HG03280 (cell line): ENCODE results near the gene SAP30.

Experiments
- ATAC-seq: cut with Tn5 transposase; IDR thresholded peaks from one replicate; pipeline ENCODE4 v1.9.1; 2021; ENCODE audit warnings: mild to moderate bottlenecking, moderate library complexity; ENCODE audit not compliant: unreplicated experiment

SAP30 gene

GRCh38 chr4:173365359-173365996 is 5.3 kb upstream of the SAP30 start:
- no peak for ATAC-seq

DNA sequence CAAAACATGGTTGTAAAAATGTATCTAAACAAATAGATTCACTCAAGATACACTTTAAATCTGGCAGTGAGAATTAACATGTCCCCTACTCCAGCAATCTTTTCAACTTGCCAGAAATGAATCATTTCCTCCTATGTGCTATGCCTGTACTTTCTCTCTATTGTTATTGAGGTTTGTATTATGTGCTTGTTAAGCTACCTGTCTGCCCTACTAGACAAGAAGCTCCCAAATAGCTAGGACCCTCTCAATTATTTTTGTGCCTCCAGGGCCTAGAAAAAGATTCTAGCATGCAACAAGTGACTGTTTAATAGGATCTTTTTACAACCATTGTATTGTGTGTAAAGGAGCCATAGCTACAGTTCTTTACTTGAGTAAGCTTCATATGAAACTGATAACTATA is 3.5 kb upstream of the SAP30 start:
- no peak for ATAC-seq

DNA sequence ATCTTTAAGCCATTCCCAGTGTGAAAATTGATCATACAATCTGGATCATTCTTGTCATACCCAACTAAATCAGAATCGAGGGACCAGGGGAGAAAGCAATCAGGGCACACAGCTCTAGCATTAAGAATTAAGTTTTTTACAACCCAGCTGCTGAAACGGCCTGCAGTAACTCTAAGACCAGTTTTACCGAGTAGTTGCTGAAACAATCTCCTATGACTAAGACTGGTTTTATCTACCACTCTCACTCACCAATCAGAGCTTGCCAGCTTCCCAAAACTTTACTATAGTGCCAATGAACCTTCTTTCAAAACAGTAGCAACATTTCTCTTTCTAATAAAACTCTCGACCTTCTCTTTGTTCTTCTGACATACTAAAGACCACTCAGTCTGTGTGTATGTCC is 2.8 kb upstream of the SAP30 start:
- ATAC-seq: no peak

DNA sequence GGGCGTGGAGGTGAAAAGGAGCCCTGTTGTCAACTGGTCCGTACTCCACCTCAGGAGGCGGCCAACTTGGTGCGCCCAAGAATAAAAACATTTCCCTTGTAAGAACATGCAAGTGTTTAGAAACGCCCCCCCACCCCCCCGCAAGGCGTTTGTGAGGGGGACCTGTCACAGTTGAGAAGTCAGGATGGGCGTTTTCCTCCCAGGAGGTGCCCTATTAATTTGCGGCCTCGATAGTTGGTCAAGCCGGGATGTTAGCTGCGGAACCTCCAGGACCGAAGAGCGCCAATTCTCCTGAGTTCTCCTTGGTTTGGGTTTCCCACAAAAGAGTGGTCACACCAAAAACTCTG is 651 bp upstream of the SAP30 start:
- peak; percentile 4 for ATAC-seq

- ATAC-seq: peak; percentile 28
Observed at GRCh38 chr4:173371292-173372192, 788 bp downstream of the SAP30 start.

GRCh38 chr4:173374588-173374987 is 3.8 kb downstream of the SAP30 start:
- ATAC-seq: no peak

- ATAC-seq: no peak
Observed at GRCh38 chr4:173379929-173380328, 9.2 kb downstream of the SAP30 start.

DNA sequence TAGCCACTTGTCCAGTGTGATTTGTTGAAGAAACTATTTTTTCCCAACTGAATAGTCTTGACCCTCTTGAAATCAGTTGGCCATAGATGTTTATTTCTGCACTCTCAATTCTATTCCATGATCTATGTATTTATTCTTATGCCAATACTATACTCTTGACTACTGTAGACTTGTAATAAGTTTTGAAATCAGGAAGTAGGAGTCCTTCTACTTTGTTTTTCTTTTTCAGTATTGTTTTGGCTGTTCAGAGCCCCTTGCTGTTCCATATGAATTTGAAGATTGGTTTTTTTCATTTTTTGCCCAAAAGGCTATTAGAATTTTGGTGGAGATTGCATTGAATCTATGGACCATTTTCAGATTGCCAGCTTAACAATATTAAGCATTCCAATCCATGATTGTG is 10.2 kb downstream of the SAP30 start:
- ATAC-seq: no peak

DNA sequence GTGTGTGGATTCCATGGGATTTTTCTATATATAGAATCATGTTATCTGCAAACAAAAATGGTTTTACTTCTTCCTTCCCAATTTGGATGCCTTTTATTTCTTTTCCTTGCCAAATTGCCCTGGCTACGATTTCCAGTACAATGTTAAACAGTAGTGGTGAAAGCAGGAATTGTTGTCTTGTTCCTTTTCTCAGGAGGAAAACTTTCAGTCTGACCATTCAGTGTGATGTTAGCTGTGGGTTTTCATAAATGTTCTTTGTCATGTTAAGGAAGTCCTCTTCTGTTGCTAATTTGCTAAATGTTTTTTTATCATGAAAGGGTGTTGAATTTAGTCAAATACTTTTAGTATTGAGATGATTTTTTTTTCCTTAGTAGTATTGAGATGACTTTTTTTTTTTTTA is 10.9 kb downstream of the SAP30 start:
- ATAC-seq: no peak

DNA sequence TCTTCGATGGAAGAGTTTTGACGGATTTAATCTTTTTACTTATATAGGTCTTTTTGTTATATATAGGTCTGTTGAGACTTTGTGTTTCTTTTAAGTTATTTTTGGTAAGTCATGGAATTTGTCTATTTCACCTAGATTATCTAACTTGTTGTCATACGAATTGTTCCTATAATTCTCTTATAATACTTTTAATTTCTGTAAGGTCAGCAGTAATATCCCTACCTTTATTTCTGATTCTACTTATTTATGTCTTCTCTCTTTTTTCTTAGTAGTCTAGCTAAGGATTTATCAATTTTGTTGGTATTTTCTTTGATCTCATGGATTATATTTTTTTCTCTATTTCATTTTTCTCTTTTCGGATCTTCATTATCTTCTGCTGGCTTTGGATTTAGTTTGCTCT is 11.6 kb downstream of the SAP30 start:
- ATAC-seq: no peak

GRCh38 chr4:173386751-173387150 is 16.0 kb downstream of the SAP30 start:
- ATAC-seq: no peak

DNA sequence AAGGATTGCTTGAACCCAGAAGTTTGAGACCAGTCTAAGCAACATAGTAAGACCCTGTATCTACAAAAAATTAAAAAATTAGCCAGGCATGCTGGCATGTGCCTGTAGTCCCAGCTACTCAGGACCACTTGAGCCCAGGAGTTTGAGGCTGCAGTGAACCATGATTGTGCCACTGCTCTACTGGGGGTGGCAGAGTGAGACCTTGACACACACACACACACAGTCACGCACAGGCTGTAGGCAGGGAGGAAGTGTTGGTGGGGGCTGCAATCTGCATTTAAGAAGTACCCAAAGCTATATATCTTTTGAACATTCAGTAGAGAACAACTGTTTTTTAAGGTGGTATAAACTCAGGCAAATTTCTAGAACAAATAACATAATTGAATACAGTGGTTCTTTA is 20.9 kb downstream of the SAP30 start:
- no peak for ATAC-seq

DNA sequence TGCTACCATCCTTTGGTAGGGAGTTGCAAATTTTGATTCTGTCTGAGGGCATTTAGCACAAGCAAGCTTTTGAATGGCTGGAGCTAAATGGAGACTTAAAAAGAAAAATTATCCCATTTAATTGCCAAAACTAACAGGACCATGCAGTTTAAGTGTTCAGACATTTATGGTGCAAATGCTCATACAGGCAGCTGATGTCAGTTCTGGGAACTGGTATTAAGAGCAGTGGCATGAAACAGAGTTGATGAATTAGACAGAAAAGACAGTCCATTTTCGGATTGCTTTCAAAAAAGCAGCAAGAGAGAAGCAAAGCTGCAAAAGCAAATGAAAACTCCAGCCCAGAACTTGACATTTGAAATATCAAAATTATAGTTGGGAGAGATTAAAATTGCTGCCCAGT is 26.9 kb downstream of the SAP30 start:
- no peak for ATAC-seq

- ATAC-seq: no peak
Observed at GRCh38 chr4:173398220-173398619, 27.5 kb downstream of the SAP30 start.

DNA sequence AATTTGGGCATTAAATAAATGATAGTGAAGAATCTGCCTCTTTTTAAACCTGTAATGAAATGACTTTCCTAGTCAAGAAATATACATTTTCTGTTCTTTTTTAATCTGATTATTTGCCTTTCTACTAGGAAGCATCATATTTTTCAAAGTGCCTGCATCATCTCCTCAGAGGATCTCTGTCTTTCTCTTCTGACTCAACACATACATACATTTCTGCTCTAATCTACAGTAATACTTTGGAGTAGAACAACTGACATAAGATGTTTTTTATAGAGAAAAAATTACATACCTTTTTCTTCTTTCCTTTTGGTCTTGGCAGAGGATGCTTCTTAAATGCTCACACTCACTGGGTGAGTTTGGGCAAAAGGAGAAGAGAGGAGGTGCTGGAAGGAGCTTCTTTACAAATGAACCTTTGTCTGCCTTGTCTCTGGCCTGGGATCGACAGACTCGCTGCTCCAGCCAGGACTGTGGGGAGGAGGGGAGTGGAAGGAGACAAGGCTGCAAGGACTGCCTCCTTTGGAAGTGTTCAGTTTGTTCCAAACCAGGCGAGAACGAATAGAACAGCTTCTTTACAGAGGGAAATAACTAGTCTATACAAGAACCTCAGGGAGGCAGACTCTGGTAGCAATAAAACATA is 28.1 kb downstream of the SAP30 start, which contains the start of gene SCRG1:
SCRG1 (minus strand) TSS at position 338 of the 637 bp plus-strand sequence. CDS start 7,702 bp downstream, outside the sequence.
- no peak for ATAC-seq

GRCh38 chr4:173401063-173401462 is 30.3 kb downstream of the SAP30 start:
- ATAC-seq: no peak

GRCh38 chr4:173403051-173403450 is 32.3 kb downstream of the SAP30 start:
- ATAC-seq: no peak

- ATAC-seq: no peak
Observed at GRCh38 chr4:173404296-173404865, 33.6 kb downstream of the SAP30 start.

DNA sequence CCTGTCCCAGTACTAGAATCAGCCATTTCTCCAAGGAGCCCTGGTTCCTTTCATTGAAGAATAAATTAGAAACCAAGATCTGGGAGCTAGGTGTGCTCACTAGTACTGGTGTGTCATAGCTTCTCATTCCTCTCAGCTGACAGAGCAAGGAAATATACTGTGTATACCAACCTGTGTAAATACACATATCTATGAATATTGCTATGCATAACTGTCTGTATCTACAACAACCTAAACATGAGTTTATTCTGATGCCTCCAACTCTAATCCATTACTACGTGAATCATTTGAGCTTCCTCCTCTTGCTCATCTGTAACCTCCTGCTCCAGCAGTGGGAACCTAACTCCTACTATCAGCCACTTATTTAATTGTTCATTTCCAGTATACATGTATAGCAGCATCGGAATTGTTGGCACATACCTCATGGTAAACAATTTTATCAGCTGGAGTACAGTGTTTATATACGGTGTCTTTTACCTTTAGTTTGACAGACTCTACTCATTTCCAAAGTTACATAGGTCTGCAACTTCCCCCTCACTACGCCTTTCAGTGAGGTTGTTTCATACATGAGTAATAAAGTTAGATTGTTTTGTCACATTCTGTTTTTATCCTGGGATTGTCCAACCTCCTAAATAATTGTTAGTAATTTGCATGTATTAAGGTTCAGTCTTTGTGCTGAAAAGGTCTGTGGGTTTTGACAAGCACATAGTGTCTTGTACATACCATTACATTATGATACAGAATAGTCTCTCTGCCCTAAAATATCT is 35.3 kb downstream of the SAP30 start:
- ATAC-seq: peak; percentile 44

DNA sequence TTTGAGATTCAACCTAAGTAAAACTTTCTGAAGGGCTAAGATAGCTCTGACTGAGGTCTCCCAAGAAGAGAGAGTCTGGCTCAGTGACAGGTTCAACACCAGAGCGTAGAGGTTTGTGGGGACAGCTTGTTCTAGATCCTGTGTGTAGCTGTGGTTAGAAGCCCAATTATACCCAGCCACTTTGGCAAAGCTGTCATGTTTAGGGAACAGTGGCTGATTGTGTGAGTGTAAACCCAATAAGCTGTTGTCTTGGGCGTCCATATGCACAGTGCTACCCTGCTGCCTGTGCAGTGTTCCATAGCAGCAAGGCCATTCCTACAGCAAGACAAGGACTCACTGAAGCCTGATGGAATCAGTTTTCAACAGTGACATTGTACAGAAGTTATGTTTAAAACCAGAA is 39.3 kb downstream of the SAP30 start:
- ATAC-seq: no peak
